Activated T-helper 1 cell treated with anti-CD3 and anti-CD28 coated beads, Interleukin-2, amount 50 U/mL, for 16 hours (primary cell): Measurements from ENCODE around the gene SCNN1A.
"Not testable (repeated sequence)": the region's sequence is repeated elsewhere in the genome, so short reads cannot be mapped to it uniquely, and the experiment has no call there.

Experiments
- DNase-seq, 2 donors: peaks; one replicate each; pipeline ENCODE4 v3.0.0-alpha.2; 2020; ENCODE audit warnings: low read depth in 1 of 2, low spot score in 1 of 2

The SCNN1A gene

DNA sequence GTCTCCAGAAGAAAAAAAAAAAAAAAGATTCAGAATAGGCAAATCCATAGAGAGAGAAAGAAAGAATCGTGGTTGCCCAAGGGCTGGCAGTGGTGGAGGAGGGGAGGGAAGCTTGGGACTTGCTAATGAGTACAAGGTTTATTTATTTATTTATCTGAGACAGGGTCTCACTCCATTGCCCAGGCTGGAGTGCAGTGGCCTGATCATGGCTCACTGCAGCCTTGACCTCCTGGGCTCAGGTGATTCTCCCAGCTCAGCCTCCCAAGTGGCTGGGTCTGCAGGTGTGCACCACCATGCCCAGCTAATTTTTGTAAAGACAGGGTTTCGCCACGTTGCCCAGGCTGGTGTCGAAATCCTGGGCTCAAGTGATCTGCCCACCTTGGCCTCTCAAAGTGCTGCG is 23.7 kb downstream of the SCNN1A start:
- no peak for DNase-seq

DNA sequence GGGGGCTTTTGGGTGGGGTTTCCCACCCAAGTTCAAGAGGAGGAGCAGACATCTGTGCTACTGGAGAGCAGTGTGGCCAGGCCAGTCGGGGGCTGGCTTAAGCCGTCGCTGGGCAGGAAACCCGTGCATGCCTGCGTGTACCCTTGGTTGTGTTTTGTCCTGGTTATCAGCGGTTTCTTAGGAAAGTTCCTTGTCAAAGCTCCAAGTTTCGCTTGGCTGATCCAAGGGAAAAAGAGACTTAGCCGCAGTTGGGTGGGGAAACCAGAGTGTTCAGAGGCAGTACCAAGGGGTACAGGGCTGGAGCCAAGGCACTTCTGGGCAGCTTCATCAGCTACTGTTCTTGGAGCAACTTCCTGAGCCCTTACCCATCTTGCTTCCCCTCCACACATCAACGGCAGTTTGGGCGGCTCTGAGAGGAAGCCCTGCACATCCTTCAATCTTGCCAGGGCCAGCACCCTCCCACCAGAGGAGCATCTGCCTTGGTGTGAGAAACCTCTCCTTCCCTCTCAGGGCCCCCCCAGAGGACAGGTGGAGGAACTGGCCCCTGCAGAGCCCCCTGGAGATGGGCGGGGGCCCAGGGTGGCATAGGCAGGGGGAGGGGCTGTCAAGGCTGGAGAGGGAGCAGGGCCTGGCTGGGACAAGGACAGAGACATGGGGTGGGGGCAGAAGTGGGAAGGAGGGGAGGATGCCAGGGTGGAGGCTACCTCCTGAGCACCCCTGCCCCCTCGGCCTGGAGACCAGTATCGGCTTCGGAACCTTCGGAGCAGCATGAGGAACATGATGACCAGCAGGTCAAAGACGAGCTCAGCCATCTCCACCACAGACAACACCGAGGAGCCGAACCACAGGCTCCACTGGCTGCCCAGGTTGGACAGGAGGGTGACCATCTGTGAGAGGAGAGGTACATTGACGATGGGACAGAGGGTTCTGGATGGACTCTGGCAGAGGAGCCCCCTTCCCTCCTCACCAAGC is 27.7 kb downstream of the SCNN1A start:
- no peak for DNase-seq

DNA sequence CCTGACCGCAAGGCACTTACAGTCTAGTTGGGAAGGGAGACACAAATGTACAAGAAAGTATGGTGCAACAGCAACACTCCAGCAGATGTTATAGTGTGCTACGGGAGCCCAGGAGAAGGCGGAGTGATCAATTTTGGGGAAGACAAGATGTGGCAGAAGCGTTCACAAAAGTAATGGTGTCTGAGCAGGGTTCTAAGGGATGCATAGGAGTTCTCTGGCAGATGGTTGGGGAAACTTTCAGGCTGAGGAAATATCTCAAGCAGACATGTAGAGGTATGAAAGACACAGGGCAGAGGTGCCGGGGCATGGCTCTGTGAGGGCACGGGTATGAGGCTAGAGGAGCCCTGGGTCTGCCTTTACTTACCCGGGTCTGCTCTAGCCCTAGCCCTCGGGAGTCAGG is 28.4 kb downstream of the SCNN1A start:
- DNase-seq, result no peak

DNA sequence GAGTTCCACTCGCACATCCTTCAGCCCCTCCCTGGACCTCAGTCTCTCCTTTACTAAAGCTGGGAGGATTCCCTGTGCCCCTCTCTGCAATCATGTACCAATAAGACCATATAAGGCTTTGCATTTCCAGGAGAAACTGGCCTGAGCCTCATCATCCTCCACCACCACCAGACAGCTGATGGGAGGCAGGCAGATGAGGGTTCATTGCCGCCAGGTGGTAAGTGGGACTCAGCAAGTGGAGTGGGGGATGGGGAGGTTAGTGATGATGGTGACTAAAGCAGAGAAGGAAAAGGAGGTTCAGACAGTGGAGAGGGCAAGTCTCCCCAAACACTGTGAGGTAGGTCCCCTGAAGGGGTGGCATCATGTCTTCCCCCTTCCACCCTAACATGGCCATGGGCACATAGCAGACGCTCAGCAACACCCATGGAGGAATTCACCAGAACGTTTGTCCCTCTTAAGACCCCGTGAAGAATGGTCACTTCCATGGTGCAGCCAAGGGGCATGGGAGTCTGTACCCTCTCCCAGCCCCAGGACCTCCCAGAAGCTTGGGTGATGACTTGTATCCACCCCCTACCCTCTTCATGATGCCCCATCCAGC is 29.0 kb downstream of the SCNN1A start:
- DNase-seq, result no peak

DNA sequence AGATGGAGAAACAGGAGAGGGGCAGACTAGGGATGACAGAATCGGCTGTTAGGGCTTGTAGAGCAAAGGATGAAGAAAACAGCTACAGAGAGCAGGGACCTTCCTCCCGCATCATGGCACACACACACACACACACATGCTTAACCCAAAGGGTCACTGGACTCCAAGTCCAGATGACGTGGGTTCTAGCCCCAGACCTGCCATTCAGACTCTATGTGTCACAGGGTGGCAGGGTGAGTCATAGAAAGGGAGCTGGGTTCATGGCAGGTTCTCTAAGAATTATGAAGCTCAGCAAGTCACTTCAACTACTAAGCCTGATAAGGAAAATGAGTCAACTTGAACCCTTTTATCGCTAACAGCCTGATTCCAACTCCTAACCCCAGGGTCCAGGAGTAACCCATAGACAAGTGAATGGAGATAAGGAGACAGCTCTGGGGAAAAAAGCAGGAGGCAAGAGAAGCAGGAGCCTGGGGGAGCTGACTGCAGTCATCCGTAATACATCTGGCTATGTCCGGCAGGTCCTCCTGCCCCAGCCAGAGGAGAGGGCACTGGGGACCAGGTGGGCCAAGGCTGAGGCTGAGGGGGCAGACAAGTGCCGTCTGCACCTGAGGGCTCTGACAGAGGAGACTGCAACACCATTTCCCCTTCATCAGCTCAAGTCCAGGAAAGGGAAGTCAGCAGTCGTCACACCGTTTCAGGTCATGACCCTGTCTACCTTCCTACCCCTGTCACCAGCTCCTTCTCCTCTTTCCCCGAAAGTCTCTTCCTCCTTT is 29.9 kb downstream of the SCNN1A start:
- no peak for DNase-seq

DNA sequence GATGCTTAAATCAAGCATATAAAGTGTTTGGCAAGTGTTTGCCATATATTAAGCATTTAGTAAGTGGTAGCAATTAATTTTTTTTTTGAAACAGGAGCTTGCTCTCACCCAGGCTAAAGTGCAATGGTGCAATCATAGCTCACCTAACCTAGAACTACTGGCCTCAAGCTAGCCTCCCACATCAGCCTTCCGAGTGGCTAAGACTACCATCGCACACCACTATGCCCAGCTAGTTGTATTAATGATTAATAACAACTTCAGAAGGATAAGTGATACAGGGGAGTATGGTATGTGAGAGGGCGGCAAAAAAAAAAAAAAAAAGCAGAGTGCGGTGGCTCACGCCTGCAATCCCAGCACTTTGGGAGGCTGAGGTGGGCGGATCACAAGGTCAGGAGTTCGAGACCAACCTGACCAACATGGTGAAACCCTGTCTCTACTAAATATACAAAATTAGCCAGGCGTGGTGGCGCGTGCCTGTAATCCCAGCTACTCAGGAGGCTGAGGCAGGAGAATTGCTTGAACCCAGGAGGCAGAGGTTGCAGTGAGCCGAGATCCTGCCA is 31.2 kb downstream of the SCNN1A start:
- not testable (repeated sequence) for DNase-seq

DNA sequence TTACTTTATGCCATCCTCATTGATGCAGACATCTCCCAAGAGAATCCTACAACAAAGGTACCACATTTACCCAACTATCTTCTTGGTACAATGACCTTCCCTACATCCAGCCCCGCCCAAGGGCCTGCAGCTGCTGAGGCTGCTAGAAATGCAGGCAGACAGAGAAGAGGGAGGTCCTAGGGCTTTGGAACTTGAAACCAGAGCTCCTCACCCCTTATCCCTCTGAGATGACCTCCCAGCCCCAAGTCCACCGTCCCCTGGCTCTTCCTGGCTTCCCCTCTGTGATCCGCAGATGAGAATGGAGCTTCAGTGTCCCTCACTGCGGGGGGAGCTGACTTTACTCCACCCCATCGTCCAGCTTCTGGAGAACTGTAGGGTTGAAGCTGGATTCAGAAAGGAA is 31.8 kb downstream of the SCNN1A start:
- no peak for DNase-seq

DNA sequence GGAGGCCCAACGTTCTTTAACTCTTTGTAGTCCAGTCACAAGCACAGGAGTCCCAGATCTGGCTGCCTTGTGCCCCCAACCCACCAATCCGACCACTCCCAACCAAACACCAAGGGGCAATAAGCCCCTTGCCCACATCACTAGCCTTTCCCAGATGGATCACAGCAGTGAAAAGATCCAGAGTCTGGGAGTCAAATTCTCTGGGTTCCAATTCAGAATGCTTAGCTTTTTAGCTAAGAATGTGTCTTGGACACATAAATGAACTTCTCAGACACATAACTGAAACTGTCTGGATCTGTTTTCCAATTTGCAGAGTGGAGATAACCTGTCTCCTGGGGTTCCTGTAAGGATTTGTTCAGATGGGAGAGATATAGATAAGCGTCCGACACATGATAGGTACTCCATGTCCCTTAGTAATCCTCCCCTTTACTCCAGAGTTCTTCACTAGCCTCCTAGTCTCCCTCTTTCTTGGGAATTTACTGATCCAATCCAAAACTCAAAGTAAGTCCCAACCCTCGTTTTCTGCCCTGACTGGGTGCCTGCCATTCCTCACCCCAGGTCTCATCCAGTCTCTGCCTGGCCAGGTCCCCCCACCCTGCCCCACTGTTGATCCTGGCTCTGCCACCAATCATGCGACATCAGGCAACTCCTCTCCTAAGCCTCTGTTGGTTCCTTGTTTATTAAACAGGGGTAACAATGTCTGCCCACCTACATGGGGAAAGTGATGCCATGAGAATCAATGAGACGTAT is 33.0 kb downstream of the SCNN1A start:
- DNase-seq, result no peak

DNA sequence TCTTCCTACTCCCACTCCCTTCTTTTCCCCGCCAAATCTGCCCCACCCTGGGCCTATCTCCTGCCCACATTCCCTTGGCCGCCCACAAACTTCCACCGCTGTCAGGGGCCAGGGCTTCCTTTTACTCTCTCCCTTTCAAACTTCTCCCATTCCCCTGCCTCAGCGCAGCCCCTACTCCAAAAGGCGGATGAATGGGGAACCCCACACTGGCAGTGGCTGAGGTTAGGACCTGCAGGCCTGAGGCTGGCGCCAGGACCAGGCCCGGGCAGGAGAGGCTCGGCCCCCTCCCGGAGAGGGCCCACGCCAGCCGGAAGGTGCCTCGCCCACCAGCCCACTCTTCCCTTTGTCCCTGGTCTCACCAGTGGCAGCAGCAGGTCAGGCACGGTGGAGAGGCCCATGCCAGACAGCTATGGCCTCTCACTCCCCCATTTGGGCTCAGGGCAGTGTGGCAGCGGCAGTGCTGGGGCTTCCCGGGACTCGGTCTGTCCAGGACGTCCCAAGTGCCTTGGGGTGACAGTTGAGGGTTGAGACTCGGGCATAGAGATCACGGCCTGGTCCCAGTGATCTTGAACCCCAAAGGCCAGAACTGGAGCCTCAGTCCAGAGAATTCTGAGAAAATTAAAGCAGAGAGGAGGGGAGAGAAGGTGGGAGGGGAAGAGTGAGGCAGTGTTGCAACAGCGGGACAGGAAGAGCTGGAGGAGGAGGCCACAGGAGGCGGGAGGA is 33.8 kb downstream of the SCNN1A start, which contains the start of gene TNFRSF1A:
TNFRSF1A (minus strand) TSS at position 660 of the 723 bp plus-strand sequence; CDS start at position 398, 262 bp downstream.
- no peak for DNase-seq

DNA sequence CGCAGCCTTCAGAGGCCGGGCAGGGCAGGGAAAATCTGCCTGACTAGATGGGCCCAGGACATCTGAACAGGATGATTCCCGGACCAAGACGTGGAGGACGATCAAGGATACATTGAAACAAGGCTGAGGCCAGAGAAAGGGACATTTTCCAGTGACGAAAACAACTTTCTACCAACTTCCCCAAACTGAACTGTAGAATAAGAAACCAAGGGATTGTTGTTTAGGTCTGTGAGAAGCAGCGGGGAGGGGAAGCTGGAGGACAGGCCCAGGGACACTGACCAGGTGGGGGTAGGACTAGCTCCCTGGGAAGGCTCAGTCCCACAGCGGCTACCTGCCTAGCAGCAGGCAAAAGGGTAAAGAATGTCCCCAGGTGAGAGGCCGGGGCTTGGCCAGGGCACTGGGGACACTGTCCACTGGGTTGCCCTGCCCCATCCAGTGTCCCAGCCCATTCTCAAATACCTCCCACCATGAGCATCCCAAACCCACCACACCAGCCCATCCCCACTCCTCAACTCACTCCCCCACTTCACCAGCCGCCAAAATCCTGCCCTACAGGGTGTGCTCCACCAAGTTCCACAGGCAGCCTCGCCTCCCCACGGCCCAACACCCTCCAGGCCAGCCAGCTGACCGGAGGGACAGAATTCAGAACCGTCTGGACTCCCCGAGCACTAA is 34.5 kb downstream of the SCNN1A start:
- DNase-seq, result no peak

DNA sequence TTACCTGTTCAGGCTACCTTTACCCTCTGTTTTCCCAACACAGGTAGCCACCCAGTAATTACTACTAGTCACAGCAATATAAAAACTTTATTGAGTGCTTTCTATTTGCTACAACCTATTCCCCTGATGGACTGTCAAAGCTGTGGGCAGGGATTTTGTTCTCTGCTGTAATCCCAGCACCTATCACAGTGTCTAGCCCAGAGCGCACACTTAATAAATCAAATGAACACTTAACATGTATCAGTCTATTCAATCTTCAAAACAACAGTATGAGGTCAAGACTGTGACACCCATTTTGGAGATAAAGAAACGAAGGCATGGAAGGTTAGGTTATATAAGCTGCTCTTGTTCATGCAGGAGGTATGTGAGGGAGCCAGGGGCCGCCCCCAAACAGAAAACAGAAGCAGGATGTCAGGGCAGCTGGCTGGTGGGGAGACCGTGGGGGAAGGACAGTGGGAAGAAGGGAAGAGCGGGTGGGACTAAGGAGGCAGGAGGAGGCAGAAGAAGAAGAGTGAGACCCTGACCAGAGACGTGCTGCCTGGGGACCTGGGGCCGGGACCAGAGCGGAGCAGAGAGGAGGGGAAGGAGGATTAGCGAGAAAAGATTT is 35.2 kb downstream of the SCNN1A start:
- DNase-seq, result no peak

DNA sequence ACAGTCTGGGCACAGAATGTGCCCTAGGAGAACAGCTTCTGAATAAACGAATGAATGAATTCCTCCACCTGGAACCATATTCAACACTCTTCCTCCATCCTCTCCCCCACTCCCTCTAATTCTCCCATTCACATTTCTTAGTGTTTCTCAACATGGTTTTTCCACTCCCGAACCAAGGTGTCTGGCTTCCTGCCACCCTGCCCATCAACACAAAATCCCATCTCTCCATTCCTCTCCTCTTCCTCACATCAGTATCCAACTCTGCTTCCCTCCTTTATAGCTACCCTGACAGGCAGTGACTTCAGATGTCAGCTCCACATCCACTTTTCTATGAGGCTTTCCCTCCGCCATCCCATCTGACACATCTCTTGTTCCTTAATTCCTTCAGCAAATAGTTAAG is 36.4 kb downstream of the SCNN1A start:
- no peak for DNase-seq

DNA sequence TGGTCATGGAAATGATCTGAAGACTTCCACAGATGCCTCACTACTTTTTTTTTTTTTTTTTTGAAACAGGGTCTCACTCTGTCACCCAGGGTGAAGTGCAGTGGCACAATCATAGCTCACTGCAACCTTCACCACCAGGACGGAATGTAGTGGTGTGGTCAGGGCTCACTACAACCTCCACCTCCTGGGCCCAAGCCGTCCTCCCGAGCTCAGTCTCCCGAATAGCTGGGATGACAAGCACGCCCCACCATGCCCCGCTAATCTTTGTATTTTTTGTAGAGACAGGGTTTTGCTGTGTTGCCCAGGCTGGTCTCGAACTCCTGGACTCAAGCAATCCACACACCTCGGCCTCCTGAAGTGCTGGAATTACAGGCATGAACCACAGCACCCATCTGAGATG is 36.8 kb downstream of the SCNN1A start:
- DNase-seq, result not testable (repeated sequence)

DNA sequence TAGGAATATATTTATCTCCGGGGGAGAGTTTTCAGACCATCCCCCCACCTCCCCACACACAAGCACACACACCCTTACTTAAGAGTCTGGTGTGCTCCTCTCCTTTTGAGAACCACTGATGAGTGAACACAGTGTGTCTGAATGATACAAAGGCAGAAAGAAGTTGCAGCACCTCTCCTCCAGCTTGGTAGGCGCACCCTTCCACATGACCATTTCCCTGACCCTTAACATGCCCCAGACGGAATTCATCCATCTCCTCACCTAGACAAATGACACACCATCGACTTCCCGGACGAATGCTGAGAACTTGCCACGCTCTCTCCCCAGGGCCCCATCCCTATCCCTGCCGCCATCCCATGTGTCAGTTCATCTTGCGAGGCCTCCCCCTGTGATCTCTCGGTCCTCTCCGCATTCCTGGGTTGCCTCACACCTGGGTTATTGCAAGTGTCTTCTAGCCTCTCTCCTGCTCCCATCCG is 37.4 kb downstream of the SCNN1A start:
- DNase-seq, result no peak

DNA sequence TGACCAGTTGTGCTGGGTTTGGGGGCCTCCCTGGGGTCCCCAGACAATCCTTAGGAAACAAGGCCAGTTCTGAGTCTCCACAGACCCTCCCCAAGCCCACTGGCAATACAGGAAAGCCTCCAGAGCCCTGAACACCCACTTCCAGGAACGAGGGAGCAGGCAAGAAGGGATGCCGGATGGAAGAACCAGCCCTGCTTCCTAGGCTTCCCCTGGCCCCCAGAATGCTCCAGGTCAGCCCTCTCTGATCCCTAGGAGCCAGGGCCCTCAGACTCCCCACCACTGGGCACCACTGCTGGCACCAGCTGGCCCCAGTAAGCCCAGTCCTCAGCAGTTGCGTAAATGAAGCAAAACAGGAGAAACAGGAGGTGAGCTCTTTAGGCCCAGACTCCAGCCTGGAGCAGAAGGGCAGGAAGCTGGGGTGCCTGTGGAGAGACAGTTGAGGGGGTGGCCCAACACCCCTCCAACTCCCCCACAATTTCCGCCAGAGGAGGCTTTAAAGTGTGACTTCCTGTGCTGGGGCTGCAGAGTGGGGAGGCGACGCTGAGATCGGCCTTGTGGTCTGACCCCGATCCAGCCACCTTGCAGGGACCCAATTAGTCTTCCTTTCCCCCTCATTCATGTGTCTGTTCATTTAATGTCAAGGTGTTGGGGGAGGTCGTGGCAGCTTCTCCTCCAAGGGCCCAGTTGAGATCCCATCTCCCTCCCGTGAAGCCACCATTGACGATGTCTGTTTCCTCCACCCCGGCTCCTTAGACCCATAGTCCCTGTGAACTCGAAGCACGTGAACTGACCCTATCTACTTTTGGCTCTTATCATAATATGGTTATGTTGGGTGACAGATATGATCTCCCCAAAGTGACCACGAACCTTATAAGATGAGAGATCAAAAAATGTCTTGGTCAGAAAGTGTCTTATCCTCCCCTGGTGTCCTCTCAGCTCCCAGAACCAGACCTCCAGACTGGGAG is 38.2 kb downstream of the SCNN1A start:
- DNase-seq, result peak; percentile 35 to 39

DNA sequence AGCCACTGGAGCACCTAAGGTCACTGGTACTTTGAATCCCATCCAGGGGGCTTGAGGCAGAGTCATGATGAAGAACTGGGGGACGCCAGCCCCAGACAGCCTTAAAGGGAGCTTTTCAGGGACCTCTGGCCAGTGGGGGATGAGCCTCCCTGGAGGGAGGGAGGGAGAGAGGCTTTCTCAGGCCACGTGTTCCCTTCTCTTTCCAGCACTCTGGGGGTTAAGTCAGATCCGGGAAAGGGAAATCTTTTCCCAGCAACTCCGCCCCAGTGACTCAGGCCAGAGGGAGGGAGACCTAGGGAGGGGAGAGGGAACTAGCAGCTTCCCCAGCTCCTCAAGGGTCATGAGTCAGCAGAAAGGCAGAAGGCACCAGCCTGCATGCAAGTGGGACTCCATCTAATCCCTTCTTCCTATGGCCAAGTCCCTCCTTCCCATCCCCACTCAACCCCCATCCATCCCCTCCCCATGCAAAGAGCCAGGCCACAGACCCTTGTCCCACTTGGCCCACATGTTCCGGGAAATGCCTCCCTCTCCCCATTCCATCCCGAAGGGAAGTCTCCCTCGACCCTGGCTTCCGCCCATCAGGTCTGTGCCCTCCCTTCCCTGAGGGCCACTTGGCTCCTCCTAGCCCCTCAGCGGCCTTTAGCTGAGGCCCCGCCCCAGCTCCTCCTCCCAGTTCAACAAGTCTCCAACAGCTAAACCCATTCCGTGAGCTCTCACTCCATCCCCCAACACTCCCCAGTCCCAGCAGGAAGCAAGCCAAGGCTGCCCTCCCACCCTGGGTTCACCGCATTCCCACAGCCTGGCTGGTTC is 39.1 kb downstream of the SCNN1A start:
- no peak for DNase-seq
